T-helper 1 cell (primary cell): ENCODE data around the gene ZNF513.
"Not testable (repeated sequence)": the region's sequence is repeated elsewhere in the genome, so short reads cannot be mapped to it uniquely, and the experiment has no call there.

Experiments used
- DNase-seq, 5 donors: peaks; one replicate each; pipeline ENCODE4 v3.0.0-alpha.2; 2012 to 2020
- total RNA-seq, 4 donors: gene quantifications; one replicate each; lab custom pipeline; 2026; lab: John Stamatoyannopoulos, UW

Gene ZNF513
- total RNA-seq: 19.3 to 28.4 (median 23.1) reads per million in 4 donors

GRCh38 chr2:27380626-27381545, at the start of gene ZNF513:
Gene ZNF513, minus strand, starts transcription at chr2:27380734. Its CDS starts 208 bp downstream, at chr2:27380526.
- DNase-seq: peak; percentile 76 to 94 (median 81)

GRCh38 chr2:27428978-27429541, 48.5 kb upstream of the ZNF513 start:
- peak; percentile 46 to 85 (median 60) for DNase-seq

- DNase-seq: peak; percentile 78 to 94 (median 85)
Measured at GRCh38 chr2:27428213-27428977, 47.9 kb upstream of the ZNF513 start, which contains the start of gene NRBP1. Gene NRBP1, plus strand, starts transcription at chr2:27428631. Its CDS starts 4,643 bp downstream, at chr2:27433274.

GRCh38 chr2:27427863-27428212, 47.3 kb upstream of the ZNF513 start:
- DNase-seq: no peak

- not testable (repeated sequence) for DNase-seq
Measured at GRCh38 chr2:27425039-27425438, 44.5 kb upstream of the ZNF513 start.

- DNase-seq: no peak
Measured at GRCh38 chr2:27422958-27423357, 42.4 kb upstream of the ZNF513 start.

- DNase-seq: no peak
Measured at GRCh38 chr2:27421660-27422250, 41.2 kb upstream of the ZNF513 start.

GRCh38 chr2:27420996-27421395, 40.5 kb upstream of the ZNF513 start:
- DNase-seq: no peak

GRCh38 chr2:27416151-27416550, 35.6 kb upstream of the ZNF513 start:
- DNase-seq: no peak

- DNase-seq: no peak
Measured at GRCh38 chr2:27412419-27413152, 32.1 kb upstream of the ZNF513 start.

GRCh38 chr2:27409321-27410073, 29.0 kb upstream of the ZNF513 start, which contains the start of gene PPM1G:
Gene PPM1G, minus strand, starts transcription at chr2:27409591. Its CDS starts 169 bp downstream, at chr2:27409422.
- peak; percentile 91 to 96 (median 94) for DNase-seq

GRCh38 chr2:27408601-27409320, 28.2 kb upstream of the ZNF513 start:
- no peak for DNase-seq

GRCh38 chr2:27407798-27408491, 27.4 kb upstream of the ZNF513 start:
- DNase-seq: no peak

- DNase-seq: no peak
Measured at GRCh38 chr2:27400348-27401135, 20.0 kb upstream of the ZNF513 start.

- no peak for DNase-seq
Measured at GRCh38 chr2:27398962-27399361, 18.4 kb upstream of the ZNF513 start.

- DNase-seq: no peak
Measured at GRCh38 chr2:27393225-27393624, 12.7 kb upstream of the ZNF513 start.

GRCh38 chr2:27390822-27391679, 10.5 kb upstream of the ZNF513 start:
- DNase-seq: peak in 1 of 5 donors; percentile 43
